ENCODE measurements around the gene GALNT13.

GALNT13 gene

DNA sequence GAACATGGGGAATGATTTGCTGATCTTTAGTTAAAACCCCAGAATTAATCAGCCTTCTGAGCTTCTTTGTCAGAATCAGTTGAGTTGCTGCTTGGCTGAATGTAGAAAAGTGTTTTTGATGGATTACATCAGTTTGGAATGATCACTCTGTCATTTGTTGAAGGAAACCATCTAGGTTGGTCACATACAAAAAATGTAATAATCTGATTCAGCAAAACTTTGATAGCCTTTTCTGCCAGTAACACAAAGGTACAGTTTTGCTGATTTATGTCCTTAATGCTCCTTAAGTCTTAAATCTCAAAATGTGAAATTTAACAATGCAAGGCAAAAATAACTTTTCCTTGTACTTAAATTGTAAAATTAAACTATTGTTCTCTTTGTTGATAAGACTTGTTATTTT is 74.3 kb downstream of the GALNT13 start:
- no peak for DNase-seq

DNA sequence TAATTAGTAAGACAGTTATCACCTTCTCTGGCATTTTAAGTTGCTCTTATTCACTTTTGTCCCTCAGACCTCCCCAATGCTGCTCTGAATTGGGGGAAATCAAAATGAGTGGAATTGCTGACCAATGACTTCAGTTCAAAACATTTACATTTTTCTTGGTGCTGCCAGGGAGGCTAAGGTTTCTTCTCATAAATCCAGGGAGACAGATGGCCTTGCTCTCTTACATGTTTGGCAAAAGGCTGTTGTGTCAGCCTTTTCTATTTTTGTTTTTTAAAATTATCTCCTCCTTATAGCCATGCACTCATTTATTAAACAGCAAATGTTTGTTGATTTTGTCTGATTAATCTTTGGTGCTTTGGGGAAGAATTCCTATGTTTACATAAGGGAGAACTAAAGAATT is 82.0 kb downstream of the GALNT13 start:
- no peak for DNase-seq

DNA sequence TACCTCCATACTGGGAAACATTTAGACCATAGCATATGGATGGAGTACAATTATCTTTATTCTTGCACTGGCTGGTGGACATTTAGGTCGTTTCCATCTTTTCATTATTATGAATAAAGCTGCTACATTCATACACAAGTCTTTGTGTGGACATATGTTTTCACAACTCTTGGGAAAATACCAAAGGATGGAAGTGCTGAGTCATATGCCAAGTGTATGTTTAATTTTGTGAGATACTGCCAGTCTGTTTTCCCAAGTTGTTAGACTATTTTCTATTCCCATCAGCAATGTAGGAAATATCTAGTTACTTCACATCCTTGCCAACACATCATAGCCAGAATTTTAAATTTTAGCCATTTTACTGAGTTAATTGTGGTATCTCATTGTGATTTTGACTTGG is 91.5 kb downstream of the GALNT13 start:
- DNase-seq = no peak

DNA sequence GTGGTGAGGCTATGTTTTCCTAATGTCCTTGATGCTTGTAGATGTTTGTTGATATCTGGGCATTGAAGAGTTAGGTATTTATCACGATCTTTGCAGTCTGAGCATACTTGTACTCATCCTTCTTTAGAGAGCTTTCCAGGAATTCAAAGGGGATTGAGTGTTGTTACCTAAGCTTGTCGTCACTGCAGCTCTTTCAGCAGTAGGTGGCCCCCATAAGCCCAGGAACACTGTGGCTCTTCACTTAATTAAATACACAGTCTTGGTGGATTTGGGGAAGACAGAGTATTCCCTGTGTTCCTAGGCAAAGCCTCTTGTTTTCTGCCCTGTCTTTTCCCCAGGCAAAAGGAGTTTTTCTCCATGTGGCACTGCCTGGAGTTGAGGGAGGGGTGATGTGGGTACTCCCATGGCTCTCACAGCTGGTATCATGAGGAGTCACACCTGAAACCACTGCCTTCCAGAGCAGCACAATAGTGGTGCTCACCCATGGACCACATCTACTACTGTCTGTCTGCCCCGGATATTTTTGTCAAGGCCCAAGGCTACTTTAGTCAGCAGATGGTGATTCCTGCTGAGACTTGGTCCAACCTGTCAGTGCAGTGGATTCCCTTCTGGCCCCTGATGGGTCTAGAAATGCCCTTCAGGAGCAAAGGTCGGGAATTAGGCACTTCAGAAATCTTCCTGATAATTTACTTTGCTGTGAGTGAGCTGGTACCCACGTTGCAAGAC is 95.7 kb downstream of the GALNT13 start:
- no peak for DNase-seq

DNA sequence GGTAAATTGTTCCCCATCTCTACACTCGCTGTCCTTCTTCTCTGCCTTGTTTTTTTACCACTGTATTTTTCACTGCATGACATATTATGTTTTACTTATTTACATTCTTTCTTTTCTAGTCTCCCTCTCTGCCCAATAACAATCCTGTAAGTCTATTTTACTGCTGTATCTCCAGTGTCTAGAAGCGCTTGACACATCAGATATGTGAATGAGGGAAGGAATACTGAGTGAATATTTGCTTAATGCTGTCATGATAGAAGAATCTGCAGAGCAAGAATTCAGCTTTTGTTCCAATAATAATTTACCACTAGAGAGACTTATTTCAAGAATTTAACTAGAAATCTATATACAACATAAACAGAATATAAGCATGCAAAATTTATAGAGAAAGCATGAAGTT is 99.5 kb downstream of the GALNT13 start:
- DNase-seq = no peak

DNA sequence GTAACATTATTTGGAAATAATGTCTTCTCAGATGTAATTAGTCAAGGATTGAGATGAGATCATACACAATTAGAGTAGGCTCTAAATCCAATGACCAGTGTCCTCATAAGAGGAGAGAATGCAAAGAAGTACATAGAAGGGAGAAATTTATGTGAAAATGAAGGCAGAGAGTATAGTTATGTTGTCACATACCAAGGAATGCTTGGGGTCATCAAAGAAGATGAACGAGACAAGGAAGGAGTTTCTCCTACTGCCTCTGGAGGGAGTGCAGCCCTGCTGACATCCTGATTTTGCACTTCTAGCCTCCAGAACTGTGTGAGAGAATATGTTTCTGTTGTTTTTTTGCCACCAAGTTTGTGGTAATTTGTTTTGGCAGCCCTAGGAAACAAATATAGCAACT is 100.1 kb downstream of the GALNT13 start:
- DNase-seq = no peak

DNA sequence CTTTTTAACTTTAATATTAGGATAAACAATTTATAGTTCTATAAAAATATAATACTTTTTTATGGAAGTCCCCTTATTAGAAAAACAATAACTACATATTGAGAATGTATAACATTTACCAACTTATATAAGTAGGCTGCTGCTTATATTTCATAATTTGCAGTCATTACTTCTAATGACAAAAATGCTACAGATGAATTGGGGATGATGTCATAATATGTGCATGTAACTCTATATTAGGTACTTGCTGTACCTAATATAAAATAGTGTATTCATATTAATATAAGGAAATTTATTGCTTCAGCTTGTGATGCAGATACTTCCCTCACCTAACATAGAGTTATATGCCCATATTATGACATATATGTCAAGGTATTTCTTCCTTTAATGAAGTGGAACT is 100.7 kb downstream of the GALNT13 start:
- no peak for DNase-seq

DNA sequence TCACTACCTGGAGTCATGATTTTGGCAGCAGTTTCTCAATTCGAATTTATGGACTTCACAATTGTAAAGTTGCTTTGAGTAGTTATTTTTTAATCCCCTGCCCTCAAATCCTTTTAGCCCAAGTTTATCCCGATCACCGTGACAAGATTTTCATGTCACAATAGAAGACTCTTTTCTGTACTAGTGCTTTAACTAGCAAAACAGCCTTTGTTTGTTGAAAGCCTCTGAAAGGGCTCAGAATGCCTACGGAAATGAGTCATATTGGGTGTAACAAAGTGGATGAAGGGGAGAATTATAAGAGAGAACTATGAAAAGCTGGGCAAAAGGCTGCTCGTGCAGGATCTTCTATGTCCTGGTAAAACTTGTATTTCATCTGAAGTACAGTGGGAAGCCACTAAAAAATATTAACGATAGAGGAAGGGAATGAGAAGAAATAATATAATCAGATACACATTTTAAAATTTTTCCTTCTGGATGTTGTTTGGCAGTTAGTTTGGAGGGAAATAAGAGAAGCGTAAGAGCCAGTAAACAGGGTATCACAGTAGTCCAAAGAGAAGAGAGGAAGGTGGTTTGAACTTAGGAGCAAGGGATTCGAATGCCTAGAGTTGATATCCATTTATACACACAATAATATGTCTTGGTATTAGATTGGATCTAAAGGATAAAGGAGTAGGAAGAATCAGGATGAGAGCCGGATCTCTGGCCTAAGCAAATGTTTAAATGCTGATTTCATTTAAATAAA is 114.9 kb downstream of the GALNT13 start:
- DNase-seq = no peak

DNA sequence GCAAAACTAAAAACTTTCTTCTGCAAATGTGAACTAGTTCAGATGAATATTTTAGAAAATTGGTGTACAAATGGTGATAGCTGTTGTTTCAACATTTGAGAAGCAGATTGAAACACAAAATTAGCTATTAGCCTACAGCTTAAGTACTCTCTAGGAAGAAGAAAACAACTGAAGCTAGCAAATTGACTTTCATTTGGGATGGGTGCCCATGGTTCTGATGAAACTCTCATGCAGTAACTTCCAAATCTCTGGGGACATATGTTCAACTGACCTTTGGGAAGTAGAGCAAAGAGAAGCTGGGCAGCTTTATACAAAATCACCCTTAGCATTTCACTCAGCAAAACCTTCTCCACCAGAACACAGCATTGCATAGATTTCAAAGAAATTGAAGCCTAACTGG is 119.0 kb downstream of the GALNT13 start:
- DNase-seq = no peak

DNA sequence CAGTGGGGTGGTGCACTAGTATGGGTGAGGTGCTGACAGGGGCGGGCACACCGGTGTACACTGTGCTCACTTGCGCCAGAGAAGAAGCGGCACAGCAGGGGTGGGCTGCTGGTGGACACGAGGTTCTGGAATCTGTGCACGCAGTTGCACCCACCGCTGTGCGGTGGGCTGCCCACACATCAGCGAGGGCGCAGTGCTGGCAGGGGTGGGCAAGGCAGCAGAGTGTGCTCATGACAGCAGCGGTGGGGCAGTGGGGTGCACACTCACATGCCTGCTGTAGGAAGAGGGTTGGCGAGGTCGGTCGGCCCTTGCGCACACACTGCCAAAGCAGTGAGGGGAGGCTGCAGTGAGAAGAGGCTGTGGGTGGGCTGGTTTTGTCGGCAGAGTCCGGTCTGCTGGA is 141.8 kb downstream of the GALNT13 start:
- no peak for DNase-seq

DNA sequence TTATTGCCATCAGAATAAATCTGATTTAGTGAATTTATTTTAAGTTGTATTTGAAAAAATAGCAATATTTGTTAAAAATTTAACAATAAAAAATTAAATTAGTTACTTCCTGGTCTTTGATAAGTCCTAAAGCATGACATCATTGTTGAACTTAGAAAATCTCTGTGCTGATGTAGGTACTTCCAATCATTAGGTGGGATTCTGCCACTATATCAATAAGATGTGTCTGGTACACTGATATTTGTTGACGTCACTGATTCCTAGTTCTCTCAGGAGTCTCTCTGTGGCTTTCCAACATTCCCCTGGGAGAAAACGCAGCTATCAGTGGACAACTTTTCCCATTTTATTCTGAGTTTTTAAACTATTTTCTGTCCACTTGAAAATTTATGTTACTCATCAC is 143.5 kb downstream of the GALNT13 start:
- DNase-seq = no peak

DNA sequence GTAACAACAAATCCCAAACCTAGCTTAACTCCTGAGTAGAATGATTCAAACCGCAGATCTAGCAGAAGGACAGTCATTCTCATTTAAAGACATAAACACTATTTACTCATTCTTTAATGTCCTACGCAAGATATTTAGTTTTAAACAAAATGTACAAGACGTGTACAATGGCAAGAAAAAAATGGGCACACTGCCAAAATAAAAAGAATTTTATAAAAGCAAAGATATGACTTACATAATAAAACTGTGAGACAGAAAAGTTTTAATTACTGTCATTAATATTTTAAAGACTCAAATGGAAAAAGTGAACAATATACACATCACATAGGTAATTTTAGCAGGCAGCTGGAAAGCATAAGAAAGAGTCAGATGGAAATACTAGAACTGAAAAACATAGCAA is 157.8 kb downstream of the GALNT13 start:
- no peak for DNase-seq

DNA sequence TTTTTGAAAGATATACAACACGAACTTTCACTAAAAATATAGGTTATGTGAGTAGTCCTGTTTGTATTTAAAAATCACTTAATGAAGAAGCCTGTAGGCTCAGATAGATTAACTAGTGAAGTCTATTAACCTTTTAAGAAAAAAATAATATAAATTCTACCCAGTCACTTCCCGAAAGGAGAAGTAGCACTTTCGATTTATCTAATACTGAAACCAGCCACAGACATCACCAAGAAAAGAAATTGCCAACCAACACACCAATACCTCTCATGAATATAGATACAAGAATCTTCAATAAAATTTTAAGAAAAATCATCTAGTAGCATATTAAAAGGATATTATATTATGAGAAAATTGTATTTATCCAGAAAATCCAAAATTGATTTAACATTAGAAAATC is 160.5 kb downstream of the GALNT13 start:
- no peak for DNase-seq

DNA sequence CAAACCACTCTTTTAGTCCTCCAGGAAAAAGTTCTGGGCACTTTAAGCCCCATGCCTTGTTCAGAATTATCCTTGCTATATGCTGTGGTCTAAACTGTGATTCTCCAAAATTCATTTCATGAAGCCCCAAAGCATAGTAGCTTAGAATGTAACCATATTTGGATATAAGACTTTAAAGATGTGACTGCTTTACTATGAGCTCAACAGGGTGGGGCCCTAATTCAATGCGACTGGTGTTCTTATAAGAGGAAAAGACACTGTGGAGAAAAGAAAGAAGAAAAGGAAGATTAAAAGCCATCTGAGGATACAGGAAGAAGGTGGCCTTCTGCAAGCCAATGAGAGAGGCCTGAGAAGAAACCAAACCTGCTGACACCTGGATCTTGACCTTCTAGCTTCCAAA is 174.8 kb downstream of the GALNT13 start:
- DNase-seq = no peak

DNA sequence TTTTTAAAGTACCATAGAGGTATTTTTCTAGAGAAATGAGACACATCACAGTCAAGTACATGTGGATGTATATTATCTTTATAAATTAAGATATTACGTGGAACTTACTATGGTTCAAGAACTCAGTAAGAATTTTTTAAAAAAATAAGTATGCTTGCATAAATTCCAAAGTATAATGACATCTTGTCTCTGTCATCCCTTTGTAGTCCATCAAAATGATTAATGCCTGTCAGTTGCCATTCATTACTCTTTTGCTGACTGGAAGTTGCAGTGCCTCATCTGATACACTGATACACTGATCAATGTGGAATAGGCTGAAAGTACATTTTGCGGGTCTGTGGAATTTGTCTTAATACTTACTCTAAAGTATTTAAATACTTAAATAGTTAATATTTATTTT is 177.2 kb downstream of the GALNT13 start:
- no peak for DNase-seq

DNA sequence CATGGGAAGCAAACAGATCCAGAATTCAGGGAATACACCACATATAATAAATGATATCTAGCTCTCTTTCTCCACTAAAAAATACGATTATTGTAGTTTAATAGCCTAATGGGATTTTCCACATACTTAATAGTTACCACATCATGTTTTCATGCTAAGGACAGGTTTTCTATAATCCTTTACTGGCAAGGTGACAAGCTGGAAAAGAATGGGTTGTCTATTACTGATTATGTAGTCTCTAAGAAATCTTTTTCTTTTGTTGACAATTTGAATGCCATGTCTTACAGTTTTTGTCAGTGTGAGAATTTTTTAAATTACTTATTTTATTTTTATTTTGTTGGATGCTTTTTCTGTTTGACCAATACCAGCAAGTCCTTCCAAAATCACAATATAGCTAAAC is 177.8 kb downstream of the GALNT13 start:
- no peak for DNase-seq

DNA sequence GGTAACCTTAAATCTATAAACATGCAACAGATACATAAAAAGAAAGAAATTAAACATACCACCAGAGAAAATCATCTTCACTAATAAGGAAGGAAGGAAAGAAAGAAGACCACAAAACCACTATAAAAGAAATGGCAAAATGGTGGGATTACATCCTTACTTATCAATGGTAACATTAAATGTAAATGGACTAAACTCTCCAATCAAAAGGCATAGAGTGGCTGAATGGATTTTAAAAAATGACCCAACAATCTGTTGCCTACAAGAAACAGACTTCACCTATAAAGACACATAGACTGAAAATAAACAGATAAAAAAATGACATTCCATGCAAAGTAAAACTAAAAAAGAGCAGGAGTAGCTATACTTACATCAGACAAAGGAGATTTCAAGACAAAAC is 195.4 kb downstream of the GALNT13 start:
- DNase-seq = no peak

DNA sequence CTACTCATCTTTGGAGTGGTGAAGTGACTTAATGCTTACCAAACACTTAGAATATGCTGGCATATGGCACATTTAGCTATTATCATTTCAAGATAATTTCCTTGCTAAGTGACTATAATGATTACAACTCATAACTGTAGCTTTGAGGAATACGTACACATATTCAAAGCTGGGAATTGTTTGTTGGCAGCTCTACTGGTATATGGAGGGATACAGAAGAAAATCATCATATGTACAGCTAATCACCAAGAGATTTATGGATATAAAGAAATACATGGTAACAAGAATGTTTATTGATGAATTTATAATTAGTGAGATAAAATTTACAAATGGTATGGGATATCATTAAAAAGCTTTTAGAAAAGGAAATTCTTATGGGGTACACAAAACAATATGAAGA is 207.2 kb downstream of the GALNT13 start:
- no peak for DNase-seq

DNA sequence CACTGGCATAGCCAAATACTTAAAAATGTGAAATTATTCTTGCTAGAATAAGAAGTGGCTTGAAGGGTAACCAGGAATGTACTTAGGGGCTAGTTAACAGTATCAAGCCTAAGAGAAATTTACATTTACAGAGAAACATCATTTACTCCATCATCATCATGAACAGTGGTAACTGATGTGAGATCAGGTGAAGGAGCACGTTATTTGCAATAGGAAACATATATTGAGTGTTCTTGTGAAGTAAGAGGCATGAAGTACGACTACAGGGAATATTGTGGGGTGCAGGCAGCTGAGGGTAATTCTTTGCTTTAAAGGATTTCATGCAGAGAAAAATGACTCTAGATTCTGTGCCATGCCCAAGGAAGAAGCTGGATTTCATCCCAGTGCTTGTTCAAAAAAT is 220.8 kb downstream of the GALNT13 start:
- DNase-seq = no peak

DNA sequence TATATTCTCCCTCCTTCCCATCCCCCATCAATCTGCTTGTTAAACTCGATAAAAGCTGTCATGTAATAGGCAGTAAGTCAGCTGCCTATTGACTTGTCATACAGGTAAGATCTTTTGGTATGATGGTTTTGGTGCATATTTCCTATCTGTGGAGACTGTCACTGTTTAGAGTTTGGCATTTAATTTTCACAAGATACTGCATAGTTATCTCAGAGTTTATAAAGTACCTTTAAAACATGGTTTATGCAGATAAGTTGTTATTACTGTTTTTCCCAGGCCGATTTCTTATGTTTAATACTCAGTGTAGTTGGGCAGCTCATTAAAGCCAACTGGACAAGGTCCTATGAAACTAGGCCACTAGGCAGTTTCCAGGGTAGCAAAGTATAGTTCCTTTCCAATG is 222.1 kb downstream of the GALNT13 start:
- DNase-seq = no peak

DNA sequence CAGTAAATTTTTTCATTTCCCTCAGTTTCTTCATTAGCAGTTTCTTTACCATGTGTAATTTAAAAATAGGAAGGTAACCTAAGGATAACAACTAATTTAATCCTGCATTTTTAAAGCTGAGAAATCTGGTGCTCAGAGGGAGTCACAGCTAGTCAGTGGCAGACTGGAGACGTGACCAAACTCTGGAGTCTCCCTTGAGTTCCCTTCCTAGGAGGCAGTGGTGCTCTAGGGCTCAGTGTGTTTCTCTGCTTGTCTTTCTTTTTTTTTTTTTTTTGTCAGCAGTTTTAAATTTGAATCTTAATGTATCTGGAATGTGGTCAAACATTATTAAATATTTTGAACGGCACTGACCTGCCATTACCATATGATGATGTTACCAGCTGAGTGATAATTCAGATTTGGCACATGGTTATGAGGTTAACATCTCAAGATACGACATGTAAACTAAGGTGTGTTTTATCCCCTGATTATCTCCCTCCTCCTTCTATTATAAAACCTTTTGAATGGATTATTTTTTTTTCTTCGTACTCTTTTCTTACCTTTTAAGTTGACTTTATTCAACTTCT is 226.2 kb downstream of the GALNT13 start:
- DNase-seq = no peak

DNA sequence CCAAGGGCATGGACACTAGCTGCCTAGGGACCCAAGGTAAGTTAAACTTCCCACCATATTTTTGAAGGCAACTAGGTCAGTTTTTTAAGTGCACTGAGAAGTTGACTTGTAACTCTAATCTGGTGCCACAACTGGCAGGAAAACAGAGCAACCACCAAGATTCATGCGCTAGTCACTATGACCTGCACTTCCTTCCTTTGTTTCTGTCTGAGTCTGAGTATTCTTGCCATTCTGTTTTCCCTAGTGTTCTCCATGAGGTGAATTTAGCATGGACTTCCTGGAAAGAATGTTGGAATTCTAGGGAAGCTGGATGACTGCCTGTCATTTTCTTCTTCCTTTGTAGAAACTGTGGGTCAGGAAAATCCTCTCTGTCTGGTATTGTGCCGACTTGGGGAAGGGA is 249.0 kb downstream of the GALNT13 start:
- no peak for DNase-seq

DNA sequence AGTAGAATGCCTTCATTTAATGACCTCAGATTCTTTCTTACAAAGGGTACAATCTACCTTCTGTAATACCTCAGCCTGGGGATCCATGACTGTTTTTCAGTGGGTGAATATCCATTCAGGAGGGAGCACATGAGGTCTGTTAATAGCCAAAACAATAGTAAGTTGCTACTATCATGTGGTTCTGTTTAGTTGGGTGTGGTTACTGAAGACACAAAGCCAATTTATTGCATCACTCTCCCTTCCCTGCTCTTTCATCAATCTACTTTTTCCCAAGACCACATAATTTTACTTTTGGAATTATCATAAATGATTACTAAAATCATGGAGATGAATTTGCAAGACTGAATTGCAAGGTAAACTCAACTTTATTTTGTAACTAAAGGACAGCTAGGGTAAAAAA is 254.2 kb downstream of the GALNT13 start:
- no peak for DNase-seq

DNA sequence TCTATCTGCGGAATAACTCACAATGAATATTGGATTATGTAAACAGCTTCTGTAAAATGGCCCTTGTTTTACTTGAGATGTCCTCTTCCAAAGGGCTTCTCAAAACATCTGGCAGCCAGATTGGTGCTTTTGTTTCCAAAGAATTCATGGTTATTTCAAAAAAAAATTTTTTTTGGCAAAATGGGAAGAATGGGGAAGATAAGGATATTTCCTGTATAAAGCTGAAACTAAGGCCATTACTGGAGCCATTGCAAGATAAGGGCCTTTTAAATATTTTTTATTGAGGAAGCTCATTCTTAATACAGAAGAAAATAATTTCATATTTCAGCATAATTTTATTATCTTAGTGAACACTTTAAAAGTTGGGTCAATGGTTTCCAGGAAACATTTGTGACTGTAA is 259.1 kb downstream of the GALNT13 start:
- DNase-seq = no peak

DNA sequence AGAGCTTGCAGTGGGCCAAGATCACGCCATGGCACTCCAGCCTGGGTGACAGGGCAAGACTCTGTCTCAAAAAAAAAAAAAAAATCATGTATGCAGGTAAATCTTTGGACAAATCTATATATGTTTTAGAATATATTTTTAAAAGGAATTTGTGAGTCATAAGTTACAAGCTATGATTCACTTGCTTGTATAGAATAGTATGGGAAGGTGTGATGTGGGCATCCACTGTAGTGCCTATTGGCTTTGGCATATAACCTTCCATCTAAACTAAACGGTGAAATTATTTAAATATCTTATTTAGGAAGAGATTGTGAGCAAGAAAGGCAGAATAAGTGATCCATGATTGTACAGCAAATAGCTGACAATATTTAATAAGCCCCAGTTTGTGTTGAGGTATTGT is 261.1 kb downstream of the GALNT13 start:
- no peak for DNase-seq
